GM12892 (cell line): Measurements from ENCODE around the gene ACSM2B.

ENCODE experiments used
- POLR2A ChIP-seq: IDR thresholded peaks from 2 replicates; pipeline ENCODE4 v1.6.1; 2011; ENCODE audit warnings: low read depth, low read length, control low read depth
- TAF1 ChIP-seq: IDR thresholded peaks from 2 replicates; pipeline ENCODE4 v1.6.1; 2011; ENCODE audit warnings: low read depth, mild to moderate bottlenecking, control low read depth, low read length, borderline replicate concordance

- no peak for TF ChIP-seq POLR2A
- TF ChIP-seq TAF1 = no peak
These were observed 41.1 kb upstream of the ACSM2B start for GRCh38 chr16:20617271-20617670.
